NCI-H345 treated with DMSO at 0.1 percent for 48 hours (cell line): Measurements from ENCODE around the gene CBLN1.
"Not testable (repeated sequence)": the region's sequence is repeated elsewhere in the genome, so short reads cannot be mapped to it uniquely, and the experiment has no call there.

Experiments used
- DNase-seq: peaks from one replicate; lab custom pipeline; 2025; ENCODE audit not compliant: unreplicated experiment; lab: John Stamatoyannopoulos, UW

Gene CBLN1

DNA sequence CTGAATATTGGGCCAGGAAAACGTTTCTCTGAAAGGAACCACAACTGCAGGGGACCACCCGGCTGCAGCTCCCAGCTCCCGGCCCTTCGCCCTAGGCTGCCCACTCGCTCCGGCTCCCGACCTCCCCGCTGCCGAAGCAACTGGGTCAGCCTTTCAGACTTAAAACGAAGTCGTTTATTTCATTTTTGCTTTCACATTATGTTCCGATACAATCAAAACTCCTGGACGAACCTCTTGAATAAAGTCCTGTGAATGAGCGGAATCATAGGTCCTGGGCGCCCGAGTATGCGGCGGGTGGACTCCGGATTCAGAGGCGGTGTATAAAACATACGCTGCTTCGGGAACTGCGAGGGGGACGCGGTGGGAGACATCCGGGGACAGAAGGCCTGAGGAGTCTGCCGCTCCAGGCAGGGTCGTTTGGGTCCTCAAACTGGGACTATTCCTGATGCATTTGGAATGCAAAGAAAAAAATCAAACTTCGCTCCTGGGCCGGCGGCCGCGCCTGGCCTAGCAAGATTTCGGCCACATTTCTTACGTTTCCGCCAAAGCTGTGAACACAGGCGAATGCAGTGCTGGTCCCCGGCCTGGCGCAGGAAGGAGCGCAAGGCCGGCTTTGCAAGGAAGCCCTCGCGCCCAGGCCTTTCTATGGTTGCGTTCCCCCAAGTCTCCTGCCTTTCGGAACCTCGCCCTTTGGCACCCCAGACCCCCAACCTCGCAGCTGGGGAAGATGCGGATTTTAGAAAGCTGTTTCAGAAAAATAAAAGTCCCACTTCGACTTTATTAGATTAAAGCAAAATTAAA lies 3.7 kb downstream of the CBLN1 start:
- DNase-seq: no peak

DNA sequence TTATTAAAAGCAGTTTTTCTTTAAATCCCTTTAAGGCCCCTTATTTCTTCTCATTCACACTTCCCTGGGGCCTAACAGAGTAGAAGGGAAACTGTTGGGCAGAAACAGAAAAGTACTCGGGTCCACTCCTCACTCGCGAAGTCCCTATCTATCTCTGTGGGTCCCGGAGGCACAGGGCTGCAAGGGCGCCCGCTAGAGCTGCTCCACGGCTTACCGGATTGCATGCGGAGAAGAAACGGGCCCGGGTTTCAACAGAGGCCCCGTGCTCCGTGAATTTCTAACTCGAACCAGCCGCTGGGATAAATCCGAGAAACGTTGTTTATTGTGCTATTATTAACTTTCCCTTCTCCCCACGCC lies 4.3 kb downstream of the CBLN1 start:
- no peak for DNase-seq

DNA sequence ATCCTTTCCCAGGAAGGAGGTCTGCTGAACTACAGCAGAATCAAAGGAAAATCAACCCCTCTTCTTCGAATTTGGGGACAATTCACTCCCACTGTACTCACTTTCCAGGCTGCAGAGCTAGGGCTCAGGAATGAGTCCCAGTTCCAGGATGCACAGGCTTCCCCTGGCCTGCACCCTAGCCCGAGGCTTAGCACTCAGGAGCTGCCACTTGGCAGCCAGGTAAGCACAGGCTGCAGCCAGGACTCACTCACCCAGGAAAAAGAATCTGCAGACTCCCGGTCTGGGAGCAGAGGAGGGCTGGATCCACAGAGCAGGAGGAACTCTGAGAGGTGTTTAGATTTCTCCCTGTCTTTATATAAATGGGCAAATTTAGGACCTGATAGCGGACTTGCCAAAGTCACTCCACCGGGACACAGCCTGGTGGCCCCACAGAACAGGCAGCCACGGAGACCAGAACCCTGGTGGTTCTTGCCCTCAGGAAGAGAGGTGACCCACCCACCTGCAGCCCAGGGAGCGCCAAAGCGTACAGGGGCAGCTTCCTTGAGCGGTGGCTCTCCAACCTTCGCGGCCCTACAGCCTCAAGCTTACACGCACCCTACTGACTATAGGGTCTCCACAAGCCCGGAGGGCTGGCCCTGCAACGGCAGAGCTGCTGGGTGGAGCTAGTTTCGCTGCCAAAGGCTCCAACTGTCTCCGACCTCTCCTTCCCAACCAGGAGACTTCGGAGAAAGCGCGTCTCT lies 4.8 kb downstream of the CBLN1 start:
- no peak for DNase-seq

DNA sequence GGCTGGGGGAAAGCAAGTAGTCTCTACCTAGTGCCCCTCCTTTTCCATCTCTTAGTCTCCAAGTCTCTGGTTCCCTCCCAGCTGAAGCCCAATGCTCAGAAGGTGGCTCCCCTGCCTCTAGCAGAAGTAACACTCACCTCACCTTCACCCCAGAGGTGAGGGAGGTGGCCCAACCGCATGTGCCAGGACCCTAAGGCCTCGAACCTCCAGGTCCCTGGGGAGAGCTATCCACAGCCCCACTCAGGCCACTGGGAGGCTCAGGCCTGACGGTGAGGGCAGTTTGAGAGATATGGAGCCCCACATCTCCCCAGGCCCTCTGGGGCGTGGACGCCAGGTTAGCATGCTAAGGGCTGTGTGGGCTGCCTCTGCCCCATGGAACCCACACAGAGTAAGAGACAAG lies 5.8 kb downstream of the CBLN1 start:
- no peak for DNase-seq

DNA sequence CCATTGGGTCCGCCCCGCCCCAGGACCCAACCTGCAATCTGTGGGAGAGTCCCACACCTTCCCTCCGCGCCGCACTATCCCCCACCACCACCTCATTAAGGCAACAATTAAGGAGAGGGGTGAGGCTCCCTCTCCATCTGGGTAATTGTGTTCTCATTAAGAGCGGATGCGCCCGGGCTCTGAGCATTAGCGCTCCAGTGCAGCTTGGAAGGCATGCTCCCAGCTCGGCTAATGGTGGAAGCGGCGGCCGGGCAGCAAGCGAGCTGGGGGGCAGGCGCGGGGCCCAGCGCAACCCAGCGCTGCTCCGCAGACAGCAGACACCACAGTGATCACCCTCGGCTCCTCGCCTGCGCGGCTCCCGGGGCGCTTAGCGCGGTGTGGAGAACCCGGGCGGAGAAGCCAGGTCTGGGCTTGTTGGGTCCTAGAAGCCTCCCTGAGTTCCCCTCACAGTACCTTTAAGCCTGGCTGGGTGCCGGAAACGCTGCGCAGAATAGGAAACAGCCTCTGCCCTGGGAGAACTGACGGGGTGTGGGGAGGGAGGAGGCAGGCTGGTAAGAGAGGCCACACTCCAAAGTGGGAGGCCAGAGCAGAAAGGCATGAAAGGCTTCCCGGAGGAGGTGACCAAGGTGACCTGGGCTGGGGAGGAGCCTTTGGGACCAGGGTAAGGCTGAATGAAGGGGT lies 6.4 kb downstream of the CBLN1 start:
- no peak for DNase-seq

DNA sequence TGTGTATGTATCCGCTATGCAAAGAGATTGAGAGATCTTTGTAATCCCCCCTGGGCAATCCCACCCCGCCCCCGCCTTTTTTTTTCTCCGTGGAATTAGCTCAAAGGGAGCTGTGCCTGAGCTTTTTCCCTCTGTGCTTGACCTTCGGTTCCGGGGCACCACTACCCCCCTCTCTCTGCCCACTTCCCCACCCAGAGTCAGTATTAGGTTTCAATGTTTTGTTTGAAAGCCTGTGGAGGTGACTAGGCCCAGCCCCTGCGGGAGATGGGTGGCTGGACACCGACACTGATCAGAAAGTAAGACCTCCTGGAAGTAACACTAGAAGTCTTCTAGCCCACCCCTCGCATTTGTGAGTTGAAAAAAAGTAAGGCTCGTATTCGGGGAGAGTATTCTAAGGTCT lies 7.0 kb downstream of the CBLN1 start:
- no peak for DNase-seq

DNA sequence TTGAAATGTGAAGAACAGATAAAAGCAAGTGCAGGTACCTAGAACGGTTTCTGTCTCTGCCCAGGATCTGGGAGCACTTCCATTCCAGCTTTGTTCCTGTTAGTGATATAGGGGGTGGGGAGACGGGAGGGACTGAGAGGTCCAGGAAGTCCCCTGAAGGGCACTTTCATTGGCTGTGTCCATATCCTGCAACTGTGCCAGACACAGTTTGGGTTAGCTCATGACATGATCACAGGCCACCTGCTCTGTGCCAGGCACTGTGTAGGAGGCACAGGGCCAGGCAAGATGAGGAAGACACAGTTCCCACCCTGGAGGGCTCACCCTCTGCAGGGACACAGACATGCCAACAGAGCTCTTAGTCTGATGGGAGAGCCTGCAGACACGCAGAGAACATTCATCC lies 7.9 kb downstream of the CBLN1 start:
- DNase-seq: no peak

DNA sequence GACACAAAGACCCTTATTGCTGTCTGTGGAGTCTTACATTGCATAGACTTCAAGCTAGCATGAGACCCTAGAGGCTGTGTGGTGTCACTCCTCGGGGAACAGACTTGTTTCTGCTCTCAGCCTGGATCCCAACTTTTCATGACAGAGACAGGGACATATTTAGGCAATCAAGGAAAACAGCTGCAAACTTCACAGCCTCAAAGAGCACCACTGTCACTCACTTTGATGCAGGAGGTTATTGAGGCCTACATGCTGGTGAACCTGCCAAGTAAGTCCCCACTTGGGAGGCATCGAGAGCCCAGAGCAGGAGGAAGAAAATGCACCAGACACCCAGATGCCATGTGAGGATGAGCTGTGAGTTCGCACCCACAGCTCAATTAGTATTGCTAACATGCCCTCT lies 10.3 kb downstream of the CBLN1 start:
- no peak for DNase-seq

DNA sequence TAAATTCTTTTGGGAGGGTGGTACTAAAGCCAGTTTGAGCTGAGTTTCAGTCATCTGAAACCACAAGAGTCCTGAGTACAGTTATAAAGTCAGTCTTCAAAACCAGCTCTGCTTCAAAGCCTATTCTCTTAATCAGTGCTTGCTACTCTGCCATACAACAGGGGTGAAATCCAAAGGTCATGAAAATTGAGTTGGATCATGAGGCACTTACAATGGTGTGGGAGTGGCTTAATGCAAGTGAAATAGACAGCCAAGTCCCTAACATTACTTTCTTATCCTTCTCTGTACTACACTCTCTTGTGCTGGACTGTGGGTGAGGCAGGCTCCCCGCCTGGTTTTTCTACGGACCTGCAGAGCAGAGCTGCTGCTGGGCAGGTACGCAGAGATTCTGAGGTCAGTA lies 12.4 kb downstream of the CBLN1 start:
- DNase-seq: no peak

DNA sequence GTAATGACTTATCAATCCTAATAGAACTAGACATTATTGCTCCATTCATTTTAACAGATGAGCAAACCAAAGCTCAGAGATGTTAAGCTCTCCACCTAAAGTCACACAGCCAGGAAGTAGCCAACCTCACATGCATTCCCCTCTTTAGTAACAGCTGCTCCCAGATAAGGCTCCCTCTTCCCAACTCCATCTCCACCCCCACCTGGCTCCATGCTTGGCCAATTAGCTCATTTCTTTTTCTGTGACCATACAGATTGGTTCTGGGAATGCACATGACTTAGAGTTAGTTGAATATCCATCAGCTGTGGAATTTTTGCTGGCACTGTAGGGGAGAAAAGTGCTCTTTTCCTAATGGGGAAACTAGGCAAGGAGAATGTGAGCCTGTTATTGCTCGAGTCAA lies 13.0 kb downstream of the CBLN1 start:
- no peak for DNase-seq

DNA sequence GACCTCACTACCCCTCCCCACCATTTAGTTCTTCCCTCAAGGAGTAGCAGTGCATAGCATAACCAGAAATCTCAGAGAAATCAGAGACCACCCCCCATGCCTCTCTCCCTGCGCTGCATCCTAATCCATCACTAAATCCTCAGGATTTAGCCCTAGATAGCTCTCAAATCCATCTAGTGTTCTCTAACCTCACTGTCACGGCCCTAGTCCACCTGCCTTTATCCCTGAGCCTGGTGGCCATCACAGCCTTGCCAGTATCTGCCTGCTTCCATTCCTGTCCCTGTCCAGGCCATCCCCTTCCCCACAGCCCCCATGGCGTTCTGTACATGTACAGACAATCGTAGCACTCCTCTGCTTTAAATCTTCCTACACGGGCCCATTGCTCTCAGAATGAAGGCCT lies 19.1 kb downstream of the CBLN1 start:
- DNase-seq: no peak

DNA sequence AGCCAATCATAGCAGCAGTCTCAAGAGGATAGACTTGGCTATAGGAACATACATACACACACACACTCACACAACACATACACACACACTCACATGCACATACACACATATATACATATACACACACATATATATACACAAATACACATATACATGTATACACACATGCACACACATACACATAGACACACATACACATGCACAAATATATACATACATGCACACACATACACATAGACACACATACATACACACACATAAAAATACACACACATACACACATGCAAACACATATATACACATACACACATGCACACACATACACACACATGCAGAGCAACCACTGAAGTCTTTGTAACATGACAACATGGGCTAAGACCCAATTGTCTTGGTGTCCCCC lies 19.7 kb downstream of the CBLN1 start:
- no peak for DNase-seq

DNA sequence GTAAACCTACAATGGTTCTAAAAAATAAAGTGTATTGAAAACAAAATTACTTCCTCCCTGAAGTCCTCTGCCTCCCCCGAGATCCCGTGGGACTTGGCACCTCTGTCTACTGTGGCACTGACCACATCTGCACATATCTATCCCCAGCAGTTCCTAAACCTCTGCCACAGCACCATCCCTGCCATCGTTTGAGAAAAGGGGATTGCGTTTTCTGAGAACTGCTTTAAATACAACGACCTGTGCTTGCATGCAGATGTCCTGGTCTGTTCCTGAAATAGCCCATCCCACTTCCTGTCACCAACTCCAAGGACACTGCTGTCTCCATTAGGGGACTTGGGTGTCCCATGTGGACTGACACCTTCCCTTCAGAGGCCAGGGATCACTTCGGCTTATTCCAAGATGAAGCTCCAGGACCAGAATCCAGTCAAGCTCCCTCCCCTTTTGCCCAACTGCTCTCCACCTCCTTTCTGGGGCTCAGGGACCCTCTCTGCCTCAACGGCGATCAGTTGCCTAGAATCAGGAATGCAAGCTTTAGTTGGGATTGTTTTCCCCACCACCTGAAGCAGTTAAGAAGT lies 20.6 kb downstream of the CBLN1 start:
- DNase-seq: no peak

DNA sequence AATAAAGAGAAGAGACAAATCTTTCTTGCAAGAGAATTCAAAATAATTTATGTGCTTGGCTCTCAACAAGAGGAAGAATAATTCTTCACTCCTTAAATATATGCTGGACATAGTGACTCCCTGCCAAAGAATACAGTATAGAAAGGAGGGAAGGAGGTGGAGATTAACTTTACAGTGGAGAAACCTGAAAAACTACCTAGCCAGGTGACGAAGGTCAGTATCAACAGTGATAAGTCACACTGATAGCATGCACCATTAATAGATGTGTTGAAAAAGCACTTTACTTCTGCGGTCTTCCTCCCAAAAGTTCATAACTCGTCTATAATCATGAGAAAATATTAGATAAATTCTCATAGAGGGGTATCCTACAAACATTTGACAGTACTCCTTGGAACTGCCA lies 21.4 kb downstream of the CBLN1 start:
- DNase-seq: no peak

DNA sequence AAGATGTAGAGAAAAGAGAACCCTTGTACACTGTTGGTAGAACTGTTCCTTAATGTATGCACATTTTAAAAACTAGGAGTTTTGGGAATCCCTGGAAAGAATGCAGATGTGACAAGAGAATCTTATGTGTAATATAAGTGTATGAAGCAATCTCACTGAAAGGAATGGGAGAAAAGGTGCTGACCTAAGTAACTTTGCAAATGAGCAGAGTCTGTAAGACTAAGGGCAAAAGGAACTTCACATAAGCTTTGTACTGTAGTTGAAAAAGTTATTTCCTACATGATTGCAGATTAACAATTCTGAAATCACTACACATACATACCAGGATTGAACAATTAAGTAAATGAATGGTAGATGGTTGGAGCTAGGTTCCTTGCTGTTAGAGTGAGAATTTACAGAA lies 22.3 kb downstream of the CBLN1 start:
- DNase-seq: no peak

DNA sequence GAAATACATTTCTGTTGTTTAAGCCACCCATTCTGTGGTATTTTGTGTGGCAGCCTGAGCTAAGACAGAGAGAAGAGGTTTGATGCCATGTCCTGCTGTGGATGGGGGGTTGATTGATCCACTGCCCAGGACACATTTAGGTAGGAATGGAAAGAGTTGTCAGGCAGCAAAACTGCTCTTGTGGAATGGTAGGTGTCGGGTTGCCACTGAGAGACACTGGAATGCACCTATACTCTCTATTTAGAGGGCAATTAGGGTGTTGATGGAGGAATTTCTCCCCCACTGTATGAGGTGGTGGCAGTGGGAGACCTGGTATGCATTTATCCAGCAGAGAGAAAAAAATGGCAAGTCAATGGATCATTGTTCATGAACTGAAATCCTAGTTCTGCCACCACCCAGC lies 30.9 kb downstream of the CBLN1 start:
- DNase-seq: no peak

DNA sequence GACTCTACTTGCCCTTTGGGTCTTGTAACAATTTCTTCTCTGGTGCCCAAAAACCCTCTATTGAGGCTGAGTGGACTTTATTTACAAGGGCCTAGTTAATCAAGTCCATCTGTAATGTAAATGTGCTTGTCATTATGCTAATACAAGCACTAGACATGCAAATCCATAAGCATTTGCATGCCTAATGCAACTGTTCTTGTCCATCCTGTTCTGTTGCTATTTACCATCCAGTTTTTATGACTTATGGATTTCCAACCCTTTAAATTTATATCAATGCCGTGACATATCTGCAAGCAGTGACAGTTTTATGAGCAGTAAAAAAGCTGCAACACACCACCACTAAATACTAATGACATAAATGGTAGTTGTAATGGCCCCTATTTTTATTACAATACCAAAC lies 33.4 kb downstream of the CBLN1 start:
- no peak for DNase-seq

DNA sequence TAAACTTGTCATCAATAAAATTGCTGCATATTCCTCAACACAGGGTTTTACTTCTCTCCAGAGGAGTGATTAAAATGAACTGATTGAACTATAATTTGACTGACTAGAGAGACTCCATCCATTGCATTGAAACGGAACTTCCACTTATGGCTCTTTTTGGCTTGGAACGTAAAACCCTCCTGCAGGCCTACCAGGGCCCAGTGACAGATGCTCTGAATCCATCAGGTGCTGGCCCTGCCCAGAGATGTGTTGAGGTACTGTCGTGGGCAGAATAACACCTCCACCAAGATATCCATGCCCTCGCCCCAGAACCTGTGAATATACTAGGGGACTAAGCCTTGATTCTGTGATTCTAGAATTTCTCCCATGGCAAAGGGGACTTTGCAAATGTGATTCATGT lies 45.4 kb downstream of the CBLN1 start:
- no peak for DNase-seq

DNA sequence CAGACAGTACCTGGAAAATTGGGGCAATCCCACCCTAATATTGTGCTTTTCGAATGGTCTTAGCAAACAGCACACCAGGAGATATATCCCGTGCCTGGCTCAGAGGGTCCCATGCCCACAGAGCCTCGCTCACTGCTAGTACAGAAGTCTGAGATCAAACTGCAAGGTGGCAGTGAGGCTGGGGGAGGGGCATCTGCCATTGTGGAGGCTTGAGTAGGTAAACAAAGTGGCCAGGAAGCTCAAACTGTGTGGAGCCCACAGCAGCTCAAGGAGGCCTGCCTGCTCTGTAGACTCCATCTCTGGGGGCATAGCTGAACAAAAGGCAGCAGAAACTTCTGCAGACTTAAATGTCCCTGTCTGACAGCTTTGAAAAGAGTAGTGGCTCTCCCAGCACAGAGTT lies 53.3 kb downstream of the CBLN1 start:
- not testable (repeated sequence) for DNase-seq
